RCC 7860 (cell line): ENCODE results near the gene OR56A1.

Experiments
- DNase-seq: peaks from one replicate; pipeline ENCODE4 v3.0.0-alpha.2; 2015; ENCODE audit warnings: low spot score
- FAIRE-seq: peaks from 2 replicates; lab custom pipeline; 2012; peaks lifted over from hg19 to GRCh38; lab: Jason Lieb, UNC

The OR56A1 gene

GRCh38 chr11:5992150-5992549, 38.4 kb downstream of the OR56A1 start:
- FAIRE-seq = no peak

DNA sequence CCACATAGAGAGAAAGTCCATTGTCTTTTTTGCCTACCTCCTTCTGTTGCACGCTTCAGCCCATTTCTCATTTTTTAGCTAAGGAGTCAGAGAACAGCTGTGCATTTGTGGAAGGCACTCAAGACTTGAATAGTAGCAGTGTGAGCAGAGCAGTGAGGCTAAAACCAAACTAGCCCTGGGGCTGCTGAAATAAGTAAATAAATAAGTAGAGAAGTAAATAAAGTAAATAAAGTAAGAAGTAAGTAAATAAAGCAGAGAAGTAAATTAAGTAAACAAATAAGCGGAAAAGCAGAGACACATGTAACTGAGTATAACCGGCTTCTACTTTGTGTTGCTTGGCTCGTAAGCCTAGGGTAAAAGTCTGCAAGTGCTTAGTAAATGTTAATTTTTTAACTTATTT, 41.4 kb downstream of the OR56A1 start:
- no peak for FAIRE-seq
- DNase-seq = no peak

More at GRCh38 chr11:5992150-5992549, 38.4 kb downstream of the OR56A1 start:
- no peak for DNase-seq

DNA sequence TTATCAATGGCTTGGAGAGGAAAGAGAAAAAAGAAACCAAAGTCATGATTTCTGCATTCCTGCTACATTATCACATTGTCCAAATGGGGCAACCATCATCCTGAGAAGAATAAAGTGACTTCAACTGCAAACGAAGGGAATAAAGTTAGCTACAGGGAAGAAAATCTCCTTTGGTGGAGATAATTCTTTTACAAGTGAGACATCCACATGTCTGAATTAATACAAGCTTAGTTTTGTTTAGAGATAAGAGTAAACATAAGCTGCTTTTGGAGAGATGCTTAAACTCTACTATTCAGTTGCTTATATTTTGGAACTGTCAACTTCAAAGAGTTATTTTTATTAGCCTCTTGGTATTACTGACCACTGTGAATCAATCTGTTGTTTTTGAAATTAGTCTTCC, 43.7 kb downstream of the OR56A1 start, which contains the start of gene OR52L1:
TSS of gene OR52L1 (minus strand) at position 101 of the 400 bp plus-strand sequence. CDS start at position 46, 55 bp downstream.
- FAIRE-seq (no peak), DNase-seq (no peak)

- no peak for FAIRE-seq
- DNase-seq = no peak
Measured at GRCh38 chr11:5983443-5983842, 47.1 kb downstream of the OR56A1 start.

- FAIRE-seq (no peak), DNase-seq (no peak)
Measured at GRCh38 chr11:5973530-5973929, 57.0 kb downstream of the OR56A1 start.
